ENCODE results near the gene GCFC2.

DNA sequence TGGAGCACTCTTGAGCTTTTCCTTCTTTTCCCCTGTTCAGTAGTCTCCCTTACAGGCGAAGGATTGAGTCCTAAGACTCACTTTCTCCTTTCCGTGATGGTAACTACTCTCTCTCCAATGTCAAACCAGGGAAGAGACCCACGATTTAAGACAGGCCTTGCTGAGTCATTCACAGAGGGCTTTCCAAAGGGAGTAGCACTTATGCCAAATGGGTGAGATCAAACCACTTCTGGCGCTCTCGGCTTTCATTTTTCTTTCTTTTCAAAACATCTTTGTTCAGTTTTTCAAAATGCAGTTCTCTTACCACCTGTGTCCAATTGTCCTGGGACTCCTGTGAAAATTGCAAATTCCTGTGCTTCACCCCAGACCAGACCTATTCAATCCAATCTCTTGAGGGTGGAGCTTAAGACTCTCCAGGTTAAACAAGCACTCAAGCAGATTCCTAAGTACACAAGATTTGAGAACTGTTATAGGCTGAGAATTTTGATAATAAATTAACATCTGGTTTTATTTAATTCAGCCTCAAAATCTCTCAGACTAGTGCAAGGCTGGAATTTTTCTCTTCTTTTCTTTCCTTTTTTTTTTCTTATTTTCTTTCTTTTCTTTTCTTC lies 78.5 kb downstream of the GCFC2 start:
- TF ChIP-seq CTCF (IDR thresholded peaks at IDR 0.05) (no peak), POLR2A (IDR thresholded peaks at IDR 0.05) (no peak)

Measured in right lobe of liver (tissue), 4 donors.